Stimulated activated CD8-positive, alpha-beta memory T cell treated with anti-CD3 and anti-CD28 coated beads, Interleukin-12 subunit alpha, Interleukin-12 subunit beta, amount 100 ng/mL, for 4 hours (primary cell): ENCODE results near the gene F5.

ENCODE experiments used
- DNase-seq: peaks from one replicate; pipeline ENCODE4 v3.0.0-alpha.2; 2020; ENCODE audit warnings: low read depth

Gene F5

DNA sequence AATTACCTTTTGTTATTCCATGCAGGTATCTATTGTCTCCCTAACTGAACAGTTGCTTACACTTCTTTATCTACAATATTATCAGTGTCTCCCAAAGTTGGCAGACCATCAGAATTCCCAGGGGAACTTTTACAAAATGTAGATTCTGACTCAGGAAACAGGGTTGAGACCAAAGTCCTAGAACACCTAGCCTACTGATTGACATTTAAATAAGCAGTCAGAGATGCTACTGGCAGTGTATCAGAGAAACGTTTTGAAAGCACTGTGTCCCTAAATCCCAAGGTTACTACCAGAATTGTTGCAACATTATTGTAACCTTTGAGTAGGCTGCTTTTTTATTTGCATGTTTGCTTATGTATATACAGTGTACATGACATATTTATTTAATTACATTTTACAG lies 1.8 kb upstream of the F5 start:
- DNase-seq, result no peak

DNA sequence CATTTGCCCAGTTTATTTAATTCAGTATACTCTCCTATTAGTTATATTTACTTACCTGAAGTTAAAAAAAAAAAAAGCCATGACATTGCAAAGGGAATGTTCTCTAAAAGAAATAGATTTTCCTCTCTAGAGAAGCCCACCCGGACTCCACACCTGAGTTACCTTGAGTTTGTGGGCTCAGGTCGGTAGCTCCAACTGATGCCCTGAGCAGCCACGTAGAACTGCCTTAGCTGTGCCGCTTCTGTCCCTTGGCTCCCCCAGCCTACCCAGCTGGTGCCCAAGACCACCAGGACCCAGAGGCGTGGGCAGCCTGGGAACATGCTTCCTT lies 250 bp downstream of the F5 start:
- no peak for DNase-seq

GRCh38 chr1:169585181-169585580 lies 1.1 kb downstream of the F5 start:
- DNase-seq, result no peak

DNA sequence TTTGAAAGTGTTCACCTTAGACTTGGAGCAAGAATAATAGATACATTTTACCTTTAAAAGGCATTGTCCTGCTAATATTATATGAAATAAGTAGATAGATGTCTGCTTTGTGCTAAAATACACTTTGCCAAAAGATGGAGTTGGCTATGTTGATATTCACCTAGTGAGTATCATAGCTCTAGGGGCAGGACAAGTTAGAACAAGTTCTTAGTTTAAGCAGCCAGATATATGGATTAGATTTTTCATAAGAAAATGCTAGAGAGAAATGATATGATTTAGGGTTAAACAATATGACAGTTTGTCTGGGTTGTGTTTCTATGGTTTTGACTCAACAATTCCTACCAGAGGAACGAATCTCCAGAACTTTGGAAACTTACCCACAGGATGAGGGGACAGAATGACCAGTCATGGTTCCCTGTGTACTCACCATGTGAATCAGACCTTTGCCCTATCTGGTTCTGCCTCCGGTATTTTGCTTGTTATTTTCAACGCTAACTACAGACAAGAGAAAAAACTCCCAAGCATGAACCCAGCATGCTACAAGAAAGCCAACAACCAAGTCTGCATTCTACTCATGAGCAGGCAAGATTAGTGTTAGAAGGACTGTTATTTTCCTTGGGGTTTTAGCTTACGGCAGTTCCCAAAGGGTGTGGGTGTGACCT lies 1.7 kb downstream of the F5 start:
- DNase-seq, result no peak

DNA sequence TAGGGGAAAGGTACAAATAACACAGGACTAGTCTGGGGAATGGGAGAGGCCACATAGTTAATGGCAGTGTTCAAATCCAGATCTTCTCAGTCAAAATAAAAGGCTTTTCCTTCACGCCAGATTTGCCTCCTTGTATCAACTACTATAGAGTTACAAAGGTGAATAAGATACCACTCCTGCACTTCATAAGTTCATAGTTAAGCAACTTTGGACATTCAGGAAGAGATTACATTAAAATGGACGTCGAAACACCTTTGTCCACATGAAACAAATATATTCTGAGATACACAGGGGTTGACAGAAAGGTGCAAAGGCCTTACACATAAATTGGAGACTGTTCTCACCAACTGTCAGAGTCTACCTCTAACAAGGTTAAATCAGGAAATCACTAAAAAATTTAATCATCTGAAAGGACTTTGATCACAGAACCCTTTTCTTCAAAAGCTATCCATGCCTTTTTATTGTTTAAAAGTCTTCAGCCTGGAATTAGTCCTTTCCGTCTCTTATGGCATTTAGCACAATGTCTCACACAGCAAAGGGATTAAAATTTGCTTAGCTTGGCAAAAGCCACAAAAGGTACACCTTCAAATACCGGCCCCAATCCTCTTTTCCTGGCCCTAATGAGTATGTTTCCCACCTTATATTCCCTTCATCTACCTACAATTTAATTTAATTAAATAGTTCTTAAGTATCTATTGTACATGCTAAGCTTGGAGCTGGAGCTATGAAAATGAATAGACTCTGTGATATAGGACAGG lies 8.1 kb downstream of the F5 start:
- no peak for DNase-seq

GRCh38 chr1:169576935-169577331 lies 9.3 kb downstream of the F5 start:
- no peak for DNase-seq

- no peak for DNase-seq
These were observed 9.9 kb downstream of the F5 start for GRCh38 chr1:169576241-169576934.

DNA sequence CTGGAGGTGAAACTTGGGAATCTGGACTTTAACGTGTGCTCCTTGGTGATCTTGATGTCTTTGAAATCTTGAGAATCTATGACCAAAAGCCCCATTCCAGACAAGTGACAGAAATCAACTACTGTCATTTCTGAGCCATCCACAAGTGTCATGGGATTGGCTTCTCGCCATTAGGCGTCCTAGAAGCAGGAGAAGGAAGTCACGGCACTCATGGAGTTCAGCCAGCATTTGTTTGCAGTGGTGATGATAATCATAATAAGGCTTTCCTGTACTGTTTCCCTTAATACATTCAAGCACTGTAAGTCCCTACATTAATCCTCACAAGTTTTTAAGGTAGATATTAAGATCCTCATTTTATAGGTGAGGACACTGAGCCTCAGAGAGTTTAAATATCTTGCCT lies 11.9 kb downstream of the F5 start:
- DNase-seq, result no peak

GRCh38 chr1:169572187-169572586 lies 14.1 kb downstream of the F5 start:
- no peak for DNase-seq

- DNase-seq, result no peak
These were observed 14.8 kb downstream of the F5 start for GRCh38 chr1:169571450-169571849.

GRCh38 chr1:169570172-169570574 lies 16.1 kb downstream of the F5 start:
- no peak for DNase-seq

- DNase-seq, result no peak
These were observed 17.8 kb downstream of the F5 start for GRCh38 chr1:169568497-169568896.

GRCh38 chr1:169565335-169566271 lies 20.7 kb downstream of the F5 start:
- no peak for DNase-seq

GRCh38 chr1:169563650-169564049 lies 22.6 kb downstream of the F5 start:
- no peak for DNase-seq

DNA sequence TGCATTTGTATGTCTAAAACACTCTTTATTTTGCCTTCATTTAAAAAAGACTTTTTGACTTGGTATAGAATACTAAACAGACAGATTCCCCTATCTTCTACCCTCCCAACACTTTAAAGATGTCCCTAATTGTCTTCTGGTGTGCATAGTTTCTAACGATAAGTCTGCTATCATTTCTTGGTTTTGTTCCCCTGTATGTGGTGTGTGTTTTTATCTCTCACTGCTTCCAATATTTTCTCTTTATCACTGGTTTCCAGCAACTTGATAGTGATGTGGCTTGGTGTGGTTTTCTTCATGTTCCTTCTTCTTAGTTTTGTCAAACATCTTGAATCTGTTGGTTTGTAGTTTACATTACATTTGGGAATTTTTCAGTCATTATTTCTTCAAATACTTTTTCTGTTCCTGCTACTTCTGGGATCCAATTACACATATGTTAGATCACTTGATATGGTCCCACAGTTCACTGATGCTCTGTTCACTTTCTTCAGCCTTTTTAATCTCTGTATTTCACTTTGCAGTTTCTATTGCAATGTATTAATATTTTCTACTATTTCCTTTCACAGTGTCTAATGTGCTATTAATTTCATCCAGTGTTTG lies 23.2 kb downstream of the F5 start:
- DNase-seq, result no peak

- no peak for DNase-seq
These were observed 24.6 kb downstream of the F5 start for GRCh38 chr1:169561692-169562091.

GRCh38 chr1:169557131-169557530 lies 29.1 kb downstream of the F5 start:
- no peak for DNase-seq

DNA sequence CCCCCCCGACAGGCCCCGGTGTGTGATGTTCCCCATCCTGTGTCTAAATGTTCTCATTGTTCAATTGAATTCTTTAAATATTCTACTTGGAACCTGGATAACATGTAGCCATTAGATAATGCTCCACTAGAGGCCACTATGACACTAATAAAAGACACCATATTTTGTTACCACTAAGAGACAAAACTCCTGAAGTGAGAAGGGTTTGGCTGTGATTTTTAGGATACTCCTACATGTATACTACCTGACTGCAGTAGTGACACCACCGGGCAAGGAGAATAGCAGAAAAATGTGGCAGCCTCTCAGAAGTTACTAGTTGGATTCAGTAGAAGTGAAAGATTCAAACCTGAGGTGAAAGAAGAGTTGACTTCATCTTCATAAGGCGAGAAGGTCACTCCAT lies 36.0 kb downstream of the F5 start:
- DNase-seq, result no peak

GRCh38 chr1:169548282-169548681 lies 38.0 kb downstream of the F5 start:
- DNase-seq, result no peak

DNA sequence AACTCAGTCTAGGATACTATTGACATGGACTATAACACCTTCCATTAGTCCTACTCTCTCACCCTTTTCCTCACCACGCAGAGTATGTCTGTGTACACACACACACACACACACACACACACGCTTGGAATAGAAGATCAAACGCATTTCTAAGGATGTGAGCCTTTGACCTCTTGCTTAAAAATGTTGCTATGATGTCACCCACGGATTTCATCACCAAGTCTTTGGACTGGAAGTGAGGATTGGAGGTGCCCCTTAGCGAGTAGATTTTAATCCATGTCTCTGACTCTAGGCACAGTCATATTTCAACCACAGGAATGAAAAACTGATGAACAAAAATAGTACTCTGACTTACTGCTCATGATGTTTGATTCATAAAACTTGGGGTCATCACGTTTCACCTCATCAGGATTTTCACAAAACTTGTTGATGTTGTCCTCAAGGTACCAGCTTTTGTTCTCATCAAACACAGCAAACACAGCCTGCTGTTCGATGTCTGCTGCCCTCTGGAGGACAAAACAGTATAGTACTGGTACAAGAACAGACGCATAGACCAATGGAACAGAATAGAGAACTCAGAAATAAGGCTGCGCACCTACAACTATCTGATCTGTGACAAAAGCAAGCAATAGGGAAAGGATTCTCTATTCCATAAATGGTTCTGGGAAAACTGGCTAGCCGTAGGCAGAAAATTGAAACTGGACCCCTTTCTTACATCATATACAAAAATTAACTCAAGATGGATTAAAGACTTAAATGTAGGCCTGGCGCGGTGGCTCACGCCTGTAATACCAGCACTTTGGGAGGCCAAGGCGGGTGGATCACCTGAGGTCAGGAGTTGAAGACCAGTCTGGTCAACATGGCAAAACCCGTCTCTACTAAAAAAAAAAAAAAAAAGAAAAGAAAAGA lies 39.9 kb downstream of the F5 start:
- DNase-seq, result no peak

DNA sequence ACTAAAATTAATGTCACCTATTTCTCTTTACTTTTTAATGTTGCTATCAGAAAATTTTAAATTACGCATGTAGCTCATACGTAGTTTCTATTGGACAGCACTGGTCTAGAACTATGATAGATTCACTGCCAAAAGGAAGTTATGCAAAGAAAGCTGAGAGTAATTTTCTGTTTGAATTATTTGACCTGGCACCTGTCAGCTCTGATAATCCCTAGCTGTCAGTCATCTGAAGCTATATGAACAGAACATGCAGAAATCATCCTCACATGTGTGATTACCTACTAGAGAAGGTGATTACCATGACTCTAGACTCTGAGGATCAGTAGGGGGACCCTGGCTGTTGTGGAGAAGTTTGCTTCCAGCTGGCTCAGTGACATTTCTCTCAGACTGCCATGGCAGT lies 40.8 kb downstream of the F5 start:
- no peak for DNase-seq
